Smooth muscle cell (in vitro differentiated cells): ENCODE data around the gene SOX9. TPM values are rescaled to one million over a fixed set of nuclear protein-coding genes. Genes with fewer than 3 reads are reported as not detected.

Experiments
- DNase-seq: peaks from one replicate; lab custom pipeline; 2025; ENCODE audit not compliant: unreplicated experiment; lab: John Stamatoyannopoulos, UW
- H2AFZ ChIP-seq: fragments of 200-600 bp; sonication (generic); 2 replicates; pipeline ENCODE4 v1.6.0; 2016; ENCODE audit warnings: antibody characterized with exemption, low read depth, mild to moderate bottlenecking
- H3F3A ChIP-seq: fragments of 200-600 bp; sonication (generic); 2 replicates; pipeline ENCODE4 v1.6.0; 2017; ENCODE audit warnings: antibody characterized with exemption, low read depth
- H3K27ac ChIP-seq: fragments of 200-600 bp; sonication (generic); 2 replicates; pipeline ENCODE4 v1.5.1; 2016; ENCODE audit warnings: low read depth, mild to moderate bottlenecking
- H3K27me3 ChIP-seq: fragments of 200-600 bp; sonication (generic); 2 replicates; pipeline ENCODE4 v1.6.1; 2016; ENCODE audit warnings: low read depth, mild to moderate bottlenecking
- H3K36me3 ChIP-seq: fragments of 200-600 bp; sonication (generic); 2 replicates; pipeline ENCODE4 v1.5.1; 2016; ENCODE audit warnings: low read depth
- H3K4me1 ChIP-seq: fragments of 200-600 bp; sonication (generic); 2 replicates; pipeline ENCODE4 v1.5.1; 2016; ENCODE audit warnings: low read depth
- H3K4me2 ChIP-seq: fragments of 200-600 bp; sonication (generic); 2 replicates; pipeline ENCODE4 v1.6.0; 2016; ENCODE audit warnings: mild to moderate bottlenecking
- H3K4me3 ChIP-seq: fragments of 200-600 bp; sonication (generic); 2 replicates; pipeline ENCODE4 v1.5.1; 2016; ENCODE audit warnings: mild to moderate bottlenecking
- H3K79me2 ChIP-seq: fragments of 200-600 bp; sonication (generic); 2 replicates; pipeline ENCODE4 v1.6.0; 2016; ENCODE audit warnings: low read depth, mild to moderate bottlenecking
- H3K9ac ChIP-seq: fragments of 200-600 bp; sonication (generic); 2 replicates; pipeline ENCODE4 v1.6.0; 2016; ENCODE audit warnings: low read depth
- H3K9me3 ChIP-seq: fragments of 200-600 bp; sonication (generic); replicated peaks from 2 replicates; pipeline ENCODE4 v1.5.1; 2016; ENCODE audit warnings: low read depth
- H4K20me1 ChIP-seq: fragments of 200-600 bp; sonication (generic); 2 replicates; pipeline ENCODE4 v1.6.0; 2016; ENCODE audit warnings: low read depth
- CTCF ChIP-seq: fragments of 200-600 bp; sonication (generic); IDR thresholded peaks from 2 replicates; pipeline ENCODE4 v1.5.1; 2017; ENCODE audit warnings: borderline replicate concordance, mild to moderate bottlenecking, antibody characterized with exemption; ENCODE audit not compliant: insufficient read depth, poor library complexity, severe bottlenecking
- WGBS: methylation state at CpG from one replicate; pipeline ENCODE4 v1.1.7; 2016; ENCODE audit warnings: low lambda C conversion rate; 5-methylcytosine and 5-hydroxymethylcytosine counted together
- polyA plus RNA-seq: library from polyadenylated mRNA; unstranded; fragments of >200 nt; fragmentation: Nextera tagmentation; extraction: Ambion mirVana; gene quantifications from 2 replicates; pipeline ENCODE4 v1.2.1, GENCODE V29; 2016
- total RNA-seq: library from RNA; depleted of rRNA; stranded (reverse); fragments of >200 nt; gene quantifications from 2 replicates; pipeline ENCODE4 v1.2.3, GENCODE V29; 2014

Gene SOX9
- total and polyA plus RNA-seq, 2 experiments from 2014 or later, result 19.8 to 26.6 TPM

- Histone ChIP-seq H2AFZ (no peak overlapping the region), H3K27me3 (no peaks in the 10 kb centered on the region), H4K20me1 (no peaks in the 10 kb centered on the region), H3K79me2 (no peaks in the 10 kb centered on the region), H3K36me3 (no peaks in the 10 kb centered on the region), H3K9ac (no peak overlapping the region), H3K4me1 (no peaks in the 10 kb centered on the region), H3K9me3 (no peaks in the 10 kb centered on the region), H3F3A (no peaks in the 10 kb centered on the region), H3K4me2 (no peak overlapping the region), H3K27ac (no peak overlapping the region), H3K4me3 (no peak overlapping the region)
- no peak for DNase-seq
- WGBS, result 80% methylated on average over 1 of the region's 1 CpG
- TF ChIP-seq CTCF, result no peak
Observed at GRCh38 chr17:72090108-72090507, 30.7 kb upstream of the SOX9 start.

GRCh38 chr17:72092710-72093322 is 28.0 kb upstream of the SOX9 start:
- WGBS, result 94% methylated on average over 1 of the region's 1 CpG
- H3K9ac ChIP-seq, result no peak overlapping the region
- no peaks in the 10 kb centered on the region for H3K36me3 ChIP-seq
- no peak for DNase-seq
- no peak for TF ChIP-seq CTCF
- H3K27ac ChIP-seq, result no peak overlapping the region
- H3K4me1 ChIP-seq, result no peaks in the 10 kb centered on the region
- H4K20me1 ChIP-seq, result no peaks in the 10 kb centered on the region
- H3K4me2 ChIP-seq, result no peak overlapping the region
- H3K9me3 ChIP-seq, result no peaks in the 10 kb centered on the region
- H3K27me3 ChIP-seq, result no peaks in the 10 kb centered on the region
- no peaks in the 10 kb centered on the region for H3K79me2 ChIP-seq
- H3F3A ChIP-seq, result no peaks in the 10 kb centered on the region
- H2AFZ ChIP-seq, result no peak overlapping the region
- H3K4me3 ChIP-seq, result no peak overlapping the region

GRCh38 chr17:72093707-72094106 is 27.1 kb upstream of the SOX9 start:
- Histone ChIP-seq H3K4me1 (no peaks in the 10 kb centered on the region), H2AFZ (no peak overlapping the region), H3K27ac (no peak overlapping the region), H3K36me3 (no peaks in the 10 kb centered on the region), H3K9me3 (no peaks in the 10 kb centered on the region), H3K27me3 (no peaks in the 10 kb centered on the region), H3K9ac (no peak overlapping the region), H4K20me1 (no peaks in the 10 kb centered on the region), H3K4me2 (no peak overlapping the region), H3K79me2 (no peaks in the 10 kb centered on the region), H3F3A (no peaks in the 10 kb centered on the region), H3K4me3 (no peak overlapping the region)
- no peak for DNase-seq
- no peak for TF ChIP-seq CTCF
- 58% methylated on average over 3 of the region's 3 CpGs for WGBS

GRCh38 chr17:72095316-72095715 is 25.5 kb upstream of the SOX9 start:
- H4K20me1 ChIP-seq, result no peaks in the 10 kb centered on the region
- H3K9me3 ChIP-seq, result no peaks in the 10 kb centered on the region
- no peak for TF ChIP-seq CTCF
- DNase-seq, result no peak
- H3K36me3 ChIP-seq, result no peaks in the 10 kb centered on the region
- H3K27ac ChIP-seq, result no peak overlapping the region
- no peaks in the 10 kb centered on the region for H3K27me3 ChIP-seq
- no peaks in the 10 kb centered on the region for H3K4me1 ChIP-seq
- no peak overlapping the region for H3K4me3 ChIP-seq
- 94% methylated on average over 4 of the region's 4 CpGs for WGBS
- no peak overlapping the region for H2AFZ ChIP-seq
- H3K79me2 ChIP-seq, result no peaks in the 10 kb centered on the region
- no peaks in the 10 kb centered on the region for H3F3A ChIP-seq
- H3K4me2 ChIP-seq, result no peak overlapping the region
- no peak overlapping the region for H3K9ac ChIP-seq
